Measurements from ENCODE around the gene INSYN2B.

The INSYN2B gene

DNA sequence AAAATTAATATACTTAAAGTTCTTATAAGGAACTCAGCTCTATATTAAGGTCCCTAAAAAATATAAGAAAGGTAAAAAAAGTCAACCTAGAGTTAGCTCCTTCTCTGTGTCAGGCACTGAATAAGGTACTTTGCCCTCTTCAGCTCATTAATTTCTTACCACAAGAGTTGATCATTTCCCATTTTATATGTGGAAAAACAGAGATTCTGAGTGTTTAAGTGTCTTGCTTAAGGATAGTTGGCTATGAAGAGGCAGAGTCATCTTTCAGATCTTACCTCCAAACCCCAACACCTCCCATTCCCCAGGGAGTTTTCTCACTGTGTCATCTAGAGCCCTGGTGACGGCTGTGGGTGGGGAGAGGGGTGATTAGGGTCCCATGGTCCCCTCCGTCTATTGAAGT is 40.6 kb downstream of the INSYN2B start:
- Histone ChIP-seq H3K4me3 (ENCODE audit: low read depth, low read length) (no peak overlapping the region), H3K27me3 (ENCODE audit: insufficient read depth, low read depth, severe bottlenecking) (peaks cover 85% of the 10 kb centered on the region), H3K36me3 (no peaks in the 10 kb centered on the region), H3K9me3 (ENCODE audit: severe bottlenecking) (no peaks in the 10 kb centered on the region), H3K27ac (no peak overlapping the region)
- TF ChIP-seq, protein P1, sequence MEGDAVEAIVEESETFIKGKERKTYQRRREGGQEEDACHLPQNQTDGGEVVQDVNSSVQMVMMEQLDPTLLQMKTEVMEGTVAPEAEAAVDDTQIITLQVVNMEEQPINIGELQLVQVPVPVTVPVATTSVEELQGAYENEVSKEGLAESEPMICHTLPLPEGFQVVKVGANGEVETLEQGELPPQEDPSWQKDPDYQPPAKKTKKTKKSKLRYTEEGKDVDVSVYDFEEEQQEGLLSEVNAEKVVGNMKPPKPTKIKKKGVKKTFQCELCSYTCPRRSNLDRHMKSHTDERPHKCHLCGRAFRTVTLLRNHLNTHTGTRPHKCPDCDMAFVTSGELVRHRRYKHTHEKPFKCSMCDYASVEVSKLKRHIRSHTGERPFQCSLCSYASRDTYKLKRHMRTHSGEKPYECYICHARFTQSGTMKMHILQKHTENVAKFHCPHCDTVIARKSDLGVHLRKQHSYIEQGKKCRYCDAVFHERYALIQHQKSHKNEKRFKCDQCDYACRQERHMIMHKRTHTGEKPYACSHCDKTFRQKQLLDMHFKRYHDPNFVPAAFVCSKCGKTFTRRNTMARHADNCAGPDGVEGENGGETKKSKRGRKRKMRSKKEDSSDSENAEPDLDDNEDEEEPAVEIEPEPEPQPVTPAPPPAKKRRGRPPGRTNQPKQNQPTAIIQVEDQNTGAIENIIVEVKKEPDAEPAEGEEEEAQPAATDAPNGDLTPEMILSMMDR (IDR thresholded peaks at IDR 0.05; ENCODE audit: low read depth, low read length), result no peak
- no peak for DNase-seq

DNA sequence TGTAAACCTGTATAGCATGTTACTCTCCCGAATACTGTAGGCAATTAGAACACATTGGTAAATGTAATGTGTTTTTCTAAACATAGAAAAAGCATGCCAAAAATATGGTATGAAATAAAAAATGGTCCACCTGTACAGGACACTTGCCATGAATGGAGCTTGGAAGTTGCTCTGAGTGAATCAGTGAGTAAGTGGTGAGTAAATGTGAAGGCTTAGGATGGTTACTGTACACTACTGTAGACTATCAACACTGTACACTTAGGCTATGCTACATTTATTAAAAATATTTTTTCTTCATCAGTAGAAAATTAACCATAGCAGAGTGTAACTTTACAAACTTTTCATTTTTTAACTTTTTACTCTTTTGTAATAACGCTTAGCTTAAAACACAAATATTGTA is 41.9 kb downstream of the INSYN2B start:
- Histone ChIP-seq H3K4me3 (ENCODE audit: low read depth, low read length) (no peak overlapping the region), H3K27me3 (ENCODE audit: insufficient read depth, low read depth, severe bottlenecking) (peaks cover 80% of the 10 kb centered on the region), H3K9me3 (ENCODE audit: severe bottlenecking) (no peaks in the 10 kb centered on the region), H3K27ac (no peak overlapping the region), H3K36me3 (no peaks in the 10 kb centered on the region)
- TF ChIP-seq, protein P1 (IDR thresholded peaks at IDR 0.05; ENCODE audit: low read depth, low read length), result no peak
- DNase-seq, result no peak

DNA sequence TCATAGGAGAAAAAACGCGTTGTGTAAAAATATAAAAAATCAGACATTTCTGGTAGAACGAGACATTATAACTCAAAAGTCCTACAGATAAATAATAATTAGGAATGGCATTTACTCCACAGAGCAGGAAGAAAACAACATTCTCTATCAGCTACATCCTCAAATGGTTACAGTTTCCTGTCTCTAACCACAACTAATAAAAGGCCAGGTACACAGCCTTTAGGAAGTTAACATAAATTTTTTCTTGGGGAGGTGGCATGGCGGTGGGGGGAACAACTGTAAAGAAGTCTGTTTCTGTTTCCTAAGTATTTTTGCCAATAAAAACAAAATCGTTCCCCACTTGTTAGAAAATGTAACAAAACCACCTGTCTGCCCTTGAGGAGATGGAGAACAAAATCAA is 44.5 kb downstream of the INSYN2B start:
- TF ChIP-seq, protein P1 (IDR thresholded peaks at IDR 0.05; ENCODE audit: low read depth, low read length), result no peak
- Histone ChIP-seq H3K27ac (no peak overlapping the region), H3K27me3 (ENCODE audit: insufficient read depth, low read depth, severe bottlenecking) (peaks cover 78% of the 10 kb centered on the region), H3K36me3 (no peaks in the 10 kb centered on the region), H3K9me3 (ENCODE audit: severe bottlenecking) (no peaks in the 10 kb centered on the region), H3K4me3 (ENCODE audit: low read depth, low read length) (no peak overlapping the region)
- DNase-seq, result no peak

DNA sequence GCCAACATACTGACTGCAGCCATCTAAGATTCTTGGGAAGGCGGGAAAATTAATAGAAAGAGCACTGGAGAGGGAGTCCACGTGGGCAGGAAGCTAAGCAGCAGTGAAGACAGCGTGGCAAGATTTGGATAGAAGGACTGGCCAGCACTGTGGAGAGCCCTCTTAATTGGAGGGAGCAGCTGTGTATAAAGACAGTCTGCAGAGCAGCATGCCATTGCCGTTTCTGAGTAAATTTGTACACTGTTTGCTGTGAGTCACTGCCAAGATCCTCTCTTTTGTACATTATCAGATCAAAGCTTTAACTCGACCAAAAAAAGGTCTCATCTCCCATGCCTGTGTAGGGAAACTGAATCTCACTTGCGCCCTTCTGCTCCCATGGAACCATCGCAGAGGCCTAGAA is 45.3 kb downstream of the INSYN2B start:
- no peak for DNase-seq
- H3K9me3 ChIP-seq (ENCODE audit: severe bottlenecking), result no peaks in the 10 kb centered on the region
- H3K27me3 ChIP-seq (ENCODE audit: insufficient read depth, low read depth, severe bottlenecking), result peaks cover 78% of the 10 kb centered on the region
- TF ChIP-seq, protein P1 (IDR thresholded peaks at IDR 0.05; ENCODE audit: low read depth, low read length), result no peak
- H3K27ac ChIP-seq, result no peak overlapping the region
- no peaks in the 10 kb centered on the region for H3K36me3 ChIP-seq
- H3K4me3 ChIP-seq (ENCODE audit: low read depth, low read length), result no peak overlapping the region

DNA sequence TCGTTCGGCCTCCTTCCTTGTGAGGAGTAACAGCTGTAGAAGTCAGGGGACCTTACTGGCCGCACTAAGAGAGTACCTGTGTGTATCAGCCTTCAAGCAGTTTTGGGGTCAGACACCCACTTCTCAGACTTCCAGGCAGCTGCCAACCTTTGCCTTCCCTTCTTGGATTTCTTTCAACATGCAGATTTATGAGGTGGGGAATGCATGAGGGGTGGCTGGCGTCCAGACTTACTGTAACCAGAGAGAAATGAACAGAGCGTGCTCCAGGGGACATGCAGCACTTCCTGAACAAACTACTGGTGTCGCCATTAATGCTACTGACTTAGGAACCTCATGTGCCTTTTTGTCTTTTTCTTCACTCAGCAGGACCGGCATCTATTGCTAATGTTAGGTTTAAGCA is 46.7 kb downstream of the INSYN2B start:
- Histone ChIP-seq H3K27me3 (ENCODE audit: insufficient read depth, low read depth, severe bottlenecking) (peaks cover 78% of the 10 kb centered on the region), H3K27ac (no peak overlapping the region), H3K9me3 (ENCODE audit: severe bottlenecking) (no peaks in the 10 kb centered on the region), H3K4me3 (ENCODE audit: low read depth, low read length) (no peak overlapping the region), H3K36me3 (no peaks in the 10 kb centered on the region)
- TF ChIP-seq, protein P1 (IDR thresholded peaks at IDR 0.05; ENCODE audit: low read depth, low read length), result no peak
- DNase-seq, result no peak

DNA sequence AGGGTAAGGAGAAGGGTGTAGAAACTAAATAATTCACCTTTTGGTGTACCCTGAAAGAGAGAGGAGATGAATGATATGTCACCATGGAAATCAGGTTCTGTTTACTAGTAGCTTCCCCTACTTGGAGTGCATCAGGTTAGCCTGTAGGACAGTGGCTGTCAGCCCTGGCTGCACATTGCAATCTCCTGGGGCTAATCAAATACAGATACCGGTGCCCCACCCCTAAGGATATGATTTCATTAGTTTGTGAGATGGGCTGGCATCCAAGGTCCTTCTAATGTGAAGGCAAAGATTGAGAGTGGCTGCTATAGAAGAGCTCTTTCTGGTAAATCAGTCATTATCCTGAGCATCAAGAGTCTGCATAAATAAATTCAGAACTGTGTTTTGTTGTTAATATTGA is 47.2 kb downstream of the INSYN2B start:
- no peak overlapping the region for H3K4me3 ChIP-seq (ENCODE audit: low read depth, low read length)
- H3K27me3 ChIP-seq (ENCODE audit: insufficient read depth, low read depth, severe bottlenecking), result peaks cover 81% of the 10 kb centered on the region
- H3K27ac ChIP-seq, result no peak overlapping the region
- DNase-seq, result no peak
- H3K9me3 ChIP-seq (ENCODE audit: severe bottlenecking), result no peaks in the 10 kb centered on the region
- H3K36me3 ChIP-seq, result no peaks in the 10 kb centered on the region
- TF ChIP-seq, protein P1 (IDR thresholded peaks at IDR 0.05; ENCODE audit: low read depth, low read length), result no peak
